ENCODE data around the gene MAP2K7.

- TF ChIP-seq CTCF (IDR thresholded peaks at IDR 0.05; ENCODE audit: insufficient read depth, low read length) (no peak), POLR2AphosphoS5 (IDR thresholded peaks at IDR 0.05; ENCODE audit: low read depth) (no peak)
Observed at GRCh38 chr19:7930765-7931164, 27.1 kb downstream of the MAP2K7 start.
